Measurements from ENCODE around the gene ITLN1. TPM values are rescaled to one million over a fixed set of nuclear protein-coding genes. Genes with fewer than 3 reads are reported as not detected.

The ITLN1 gene
- total RNA-seq, 1 donor from 2014 or later: not detected

- Mint-ChIP-seq H3K27me3 (ENCODE audit: unreplicated experiment) (peaks cover 2% of the 10 kb centered on the region), H3K4me3 (ENCODE audit: unreplicated experiment) (no peak overlapping the region), H3K27ac (ENCODE audit: unreplicated experiment) (no peak overlapping the region), H3K9me3 (ENCODE audit: unreplicated experiment) (peaks cover 2% of the 10 kb centered on the region), H3K4me1 (ENCODE audit: low read depth, unreplicated experiment) (no peaks in the 10 kb centered on the region), H3K36me3 (ENCODE audit: unreplicated experiment) (no peaks in the 10 kb centered on the region)
- peak; percentile 87 for TF ChIP-seq CTCF (IDR thresholded peaks at IDR 0.05; ENCODE audit: partially characterized antibody, unreplicated experiment)
- DNase-seq: peak; percentile 88
Observed at GRCh38 chr1:160830321-160831153, 54.4 kb downstream of the ITLN1 start.

GRCh38 chr1:160829766-160830165 is 55.2 kb downstream of the ITLN1 start:
- DNase-seq: no peak
- Mint-ChIP-seq H3K9me3 (ENCODE audit: unreplicated experiment) (peaks cover 2% of the 10 kb centered on the region), H3K4me3 (ENCODE audit: unreplicated experiment) (no peak overlapping the region), H3K4me1 (ENCODE audit: low read depth, unreplicated experiment) (no peaks in the 10 kb centered on the region), H3K27me3 (ENCODE audit: unreplicated experiment) (peaks cover 2% of the 10 kb centered on the region), H3K36me3 (ENCODE audit: unreplicated experiment) (no peaks in the 10 kb centered on the region), H3K27ac (ENCODE audit: unreplicated experiment) (no peak overlapping the region)
- TF ChIP-seq CTCF (IDR thresholded peaks at IDR 0.05; ENCODE audit: partially characterized antibody, unreplicated experiment): no peak

GRCh38 chr1:160827418-160827817 is 57.6 kb downstream of the ITLN1 start:
- H3K27me3 Mint-ChIP-seq (ENCODE audit: unreplicated experiment): peaks cover 2% of the 10 kb centered on the region
- no peak overlapping the region for H3K4me3 Mint-ChIP-seq (ENCODE audit: unreplicated experiment)
- H3K27ac Mint-ChIP-seq (ENCODE audit: unreplicated experiment): no peak overlapping the region
- TF ChIP-seq CTCF (IDR thresholded peaks at IDR 0.05; ENCODE audit: partially characterized antibody, unreplicated experiment): no peak
- H3K4me1 Mint-ChIP-seq (ENCODE audit: low read depth, unreplicated experiment): no peaks in the 10 kb centered on the region
- DNase-seq: no peak
- no peaks in the 10 kb centered on the region for H3K9me3 Mint-ChIP-seq (ENCODE audit: unreplicated experiment)
- H3K36me3 Mint-ChIP-seq (ENCODE audit: unreplicated experiment): no peaks in the 10 kb centered on the region

GRCh38 chr1:160826546-160826945 is 58.4 kb downstream of the ITLN1 start:
- Mint-ChIP-seq H3K9me3 (ENCODE audit: unreplicated experiment) (no peaks in the 10 kb centered on the region), H3K27ac (ENCODE audit: unreplicated experiment) (no peak overlapping the region), H3K4me3 (ENCODE audit: unreplicated experiment) (no peak overlapping the region)

More at GRCh38 chr1:160826546-160826945, 58.4 kb downstream of the ITLN1 start:
- no peak for TF ChIP-seq CTCF (IDR thresholded peaks at IDR 0.05; ENCODE audit: partially characterized antibody, unreplicated experiment)
- H3K36me3 Mint-ChIP-seq (ENCODE audit: unreplicated experiment): no peaks in the 10 kb centered on the region
- H3K4me1 Mint-ChIP-seq (ENCODE audit: low read depth, unreplicated experiment): no peaks in the 10 kb centered on the region
- H3K27me3 Mint-ChIP-seq (ENCODE audit: unreplicated experiment): peaks cover 2% of the 10 kb centered on the region
- no peak for DNase-seq

Other genes starting within 250 kb of the ITLN1 start
- gene SLAMF1, start 238.1 kb downstream of the ITLN1 start, total RNA-seq (ENCODE audit: unreplicated experiment): not detected
- gene CD48, start 173.4 kb downstream of the ITLN1 start, total RNA-seq (ENCODE audit: unreplicated experiment): not detected
- gene SLAMF7, start 145.9 kb downstream of the ITLN1 start, total RNA-seq (ENCODE audit: unreplicated experiment): not detected
- not detected for gene LY9, start 89.0 kb downstream of the ITLN1 start, total RNA-seq (ENCODE audit: unreplicated experiment)
- not detected for gene CD244, start 22.3 kb downstream of the ITLN1 start, total RNA-seq (ENCODE audit: unreplicated experiment)
- not detected for gene ITLN2, start 69.6 kb upstream of the ITLN1 start, total RNA-seq (ENCODE audit: unreplicated experiment)
- 7.7 TPM for gene F11R, start 136.0 kb upstream of the ITLN1 start, total RNA-seq (ENCODE audit: unreplicated experiment)
- 24.2 TPM for gene TSTD1, start 153.8 kb upstream of the ITLN1 start, total RNA-seq (ENCODE audit: unreplicated experiment)
- gene USF1, start 160.8 kb upstream of the ITLN1 start, total RNA-seq (ENCODE audit: unreplicated experiment): 158 TPM
- gene ARHGAP30, start 184.7 kb upstream of the ITLN1 start, total RNA-seq (ENCODE audit: unreplicated experiment): not detected
- 0.39 TPM for gene NECTIN4, start 204.4 kb upstream of the ITLN1 start, total RNA-seq (ENCODE audit: unreplicated experiment)
- gene KLHDC9, start 213.2 kb upstream of the ITLN1 start, total RNA-seq (ENCODE audit: unreplicated experiment): 10.9 TPM
- gene PFDN2, start 232.9 kb upstream of the ITLN1 start, total RNA-seq (ENCODE audit: unreplicated experiment): 83.7 TPM
- 40.2 TPM for gene NIT1, start 232.9 kb upstream of the ITLN1 start, total RNA-seq (ENCODE audit: unreplicated experiment)
- 34.6 TPM for gene DEDD, start 247.5 kb upstream of the ITLN1 start, total RNA-seq (ENCODE audit: unreplicated experiment)